HG03520 (cell line): ENCODE results near the gene WDR70.

Experiments used
- ATAC-seq: cut with Tn5 transposase; IDR thresholded peaks from one replicate; pipeline ENCODE4 v1.9.1; 2021; ENCODE audit warnings: mild to moderate bottlenecking, moderate library complexity; ENCODE audit not compliant: unreplicated experiment

The WDR70 gene

GRCh38 chr5:37717613-37718431 is 338.7 kb downstream of the WDR70 start:
- ATAC-seq, result no peak

GRCh38 chr5:37720550-37720952 is 341.4 kb downstream of the WDR70 start:
- ATAC-seq, result no peak

- ATAC-seq, result peak; percentile 69
Observed at GRCh38 chr5:37721447-37721871, 342.3 kb downstream of the WDR70 start.

GRCh38 chr5:37722236-37723161 is 343.4 kb downstream of the WDR70 start:
- ATAC-seq, result peak; percentile 83

- no peak for ATAC-seq
Observed at GRCh38 chr5:37723162-37723961, 344.2 kb downstream of the WDR70 start.

GRCh38 chr5:37724395-37725125 is 345.4 kb downstream of the WDR70 start:
- ATAC-seq, result no peak

GRCh38 chr5:37725185-37725584 is 346.1 kb downstream of the WDR70 start:
- no peak for ATAC-seq

GRCh38 chr5:37727238-37727637 is 348.1 kb downstream of the WDR70 start:
- ATAC-seq, result no peak

- no peak for ATAC-seq
Observed at GRCh38 chr5:37730896-37731455, 351.9 kb downstream of the WDR70 start.

GRCh38 chr5:37734114-37734513 is 355.0 kb downstream of the WDR70 start:
- no peak for ATAC-seq

- no peak for ATAC-seq
Observed at GRCh38 chr5:37735649-37736347, 356.7 kb downstream of the WDR70 start.

- no peak for ATAC-seq
Observed at GRCh38 chr5:37736397-37736796, 357.3 kb downstream of the WDR70 start.

- no peak for ATAC-seq
Observed at GRCh38 chr5:37737326-37738056, 358.4 kb downstream of the WDR70 start.

GRCh38 chr5:37738057-37738691 is 359.1 kb downstream of the WDR70 start:
- ATAC-seq, result peak; percentile 86

- no peak for ATAC-seq
Observed at GRCh38 chr5:37738865-37739488, 359.9 kb downstream of the WDR70 start.

GRCh38 chr5:37739817-37740261 is 360.7 kb downstream of the WDR70 start:
- no peak for ATAC-seq

- ATAC-seq, result no peak
Observed at GRCh38 chr5:37740331-37741066, 361.4 kb downstream of the WDR70 start.
